ENCODE measurements around the gene BDP1.
"Not testable (repeated sequence)": the region's sequence is repeated elsewhere in the genome, so short reads cannot be mapped to it uniquely, and the experiment has no call there.

The BDP1 gene

GRCh38 chr5:71571811-71572210 lies 116.4 kb downstream of the BDP1 start:
- not testable (repeated sequence) for DNase-seq (ENCODE audit: low read depth)

GRCh38 chr5:71573591-71573990 lies 118.1 kb downstream of the BDP1 start:
- no peak for DNase-seq (ENCODE audit: low read depth)

- not testable (repeated sequence) for DNase-seq (ENCODE audit: low read depth)
These were observed 120.1 kb downstream of the BDP1 start for GRCh38 chr5:71575588-71575987.

- DNase-seq (ENCODE audit: low read depth), result no peak
These were observed 120.8 kb downstream of the BDP1 start for GRCh38 chr5:71576241-71576640.

GRCh38 chr5:71577839-71578238 lies 122.4 kb downstream of the BDP1 start:
- not testable (repeated sequence) for DNase-seq (ENCODE audit: low read depth)

- DNase-seq (ENCODE audit: low read depth), result no peak
These were observed 127.6 kb downstream of the BDP1 start for GRCh38 chr5:71582945-71583584.

- no peak for DNase-seq (ENCODE audit: low read depth)
These were observed 130.8 kb downstream of the BDP1 start for GRCh38 chr5:71586052-71586940.

- peak; percentile 79 for DNase-seq (ENCODE audit: low read depth)
These were observed 131.7 kb downstream of the BDP1 start, which contains the start of gene MCCC2 for GRCh38 chr5:71586941-71587765. MCCC2 (plus strand) TSS chr5:71587340; CDS start chr5:71587426, 86 bp downstream.

- DNase-seq (ENCODE audit: low read depth), result no peak
These were observed 132.5 kb downstream of the BDP1 start for GRCh38 chr5:71587766-71588532.

GRCh38 chr5:71588533-71588885 lies 133.1 kb downstream of the BDP1 start:
- DNase-seq (ENCODE audit: low read depth), result no peak

GRCh38 chr5:71589903-71590302 lies 134.5 kb downstream of the BDP1 start:
- DNase-seq (ENCODE audit: low read depth), result no peak

- no peak for DNase-seq (ENCODE audit: low read depth)
These were observed 135.6 kb downstream of the BDP1 start for GRCh38 chr5:71591100-71591499.

- no peak for DNase-seq (ENCODE audit: low read depth)
These were observed 140.7 kb downstream of the BDP1 start for GRCh38 chr5:71596169-71596568.

GRCh38 chr5:71597001-71597400 lies 141.6 kb downstream of the BDP1 start:
- DNase-seq (ENCODE audit: low read depth), result no peak

- DNase-seq (ENCODE audit: low read depth), result no peak
These were observed 145.3 kb downstream of the BDP1 start for GRCh38 chr5:71600783-71601182.

- peak; percentile 91 for DNase-seq (ENCODE audit: low read depth)
These were observed 146.0 kb downstream of the BDP1 start for GRCh38 chr5:71601222-71602026.

- DNase-seq (ENCODE audit: low read depth), result not testable (repeated sequence)
These were observed 154.5 kb downstream of the BDP1 start for GRCh38 chr5:71609916-71610315.

- DNase-seq (ENCODE audit: low read depth), result no peak
These were observed 160.4 kb downstream of the BDP1 start for GRCh38 chr5:71615809-71616208.

Data from non-pigmented ciliary epithelial cell (primary cell).